ENCODE measurements around the gene ANO7. TPM values are rescaled to one million over a fixed set of nuclear protein-coding genes. Genes with fewer than 3 reads are reported as not detected.

Gene ANO7
- total RNA-seq, 1 experiment from 2014 or later, result 0.84 TPM

DNA sequence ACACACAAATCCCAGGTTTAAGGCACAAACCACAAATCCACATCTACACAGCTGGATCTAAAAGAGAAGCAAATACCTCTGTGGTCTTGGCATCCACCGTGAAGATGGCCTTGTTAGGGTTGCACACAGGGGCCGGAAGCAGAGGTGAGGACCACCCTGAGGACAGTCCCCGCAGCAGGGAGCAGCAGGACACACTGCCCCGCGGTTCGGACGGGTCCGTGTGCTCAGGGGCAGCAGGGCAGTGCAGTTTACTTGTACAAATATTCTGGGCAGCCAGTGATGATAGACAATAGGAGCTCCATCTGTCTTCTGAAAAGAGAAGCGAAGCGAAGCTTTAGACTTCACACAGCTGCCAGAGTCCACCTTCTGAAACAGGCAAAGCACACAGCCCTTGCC lies 48.0 kb upstream of the ANO7 start:
- CTCF ChIA-PET, result no interaction called here
- Histone ChIP-seq H4K20me1 (ENCODE audit: insufficient read depth) (no peaks in the 10 kb centered on the region), H2AFZ (ENCODE audit: low read depth, low read length, poor library complexity, severe bottlenecking) (no peak overlapping the region), H3K27ac (ENCODE audit: low read depth, low read length) (no peak overlapping the region), H3K27me3 (ENCODE audit: insufficient read depth, low read length) (no peaks in the 10 kb centered on the region), H3K9ac (ENCODE audit: low read length) (no peak overlapping the region), H3K79me2 (ENCODE audit: insufficient read depth, low read length) (peaks cover 11% of the 10 kb centered on the region; the same call in 1 of the 2 replicates), H3K9me2 (ENCODE audit: insufficient read depth) (no peaks in the 10 kb centered on the region), H3K36me3 (ENCODE audit: control insufficient read depth in 1 of 2, insufficient read depth in 2 of 2, low read length in 2 of 2) (peaks cover under 1 to 4% of the 10 kb centered on the region in 2 experiments; a peak in 3 of 4 replicates), H3K4me2 (ENCODE audit: low read length) (no peak overlapping the region), H3K4me1 (ENCODE audit: control insufficient read depth in 1 of 2, insufficient read depth in 2 of 2, low read length in 2 of 2) (no peaks in the 10 kb centered on the region), H3K9me3 (ENCODE audit: control insufficient read depth in 1 of 2, insufficient read depth in 1 of 2, low read depth in 1 of 2, low read length in 2 of 2) (no peaks in the 10 kb centered on the region), H3K4me3 (replicated peaks in 1 of 2; ENCODE audit: low read depth in 1 of 2, low read length in 2 of 2) (no peak overlapping the region)
- TF ChIP-seq ELF1 (IDR thresholded peaks at IDR 0.05; ENCODE audit: borderline replicate concordance, low read depth) (no peak), EZH2phosphoT487 (IDR thresholded peaks at IDR 0.05; ENCODE audit: borderline replicate concordance) (no peak), YY1 (IDR thresholded peaks at IDR 0.05; ENCODE audit: extremely low read depth, insufficient replicate concordance, low read depth, low read length) (no peak)
- no peak for ATAC-seq
- BruUV-seq (replicated peaks), result no TSS peak
- intact Hi-C loops (cut with micrococcal nuclease), result no loop called here
- POLR2A ChIA-PET, result interaction anchor here (1.7 kb wide), 1 partner anchor 10 kb away, joined by 4 read pairs; the partner anchor contains the start of gene PPP1R7
- RAD21 ChIA-PET (ENCODE audit: low non-redundant PET in 1 of 2, low total read pairs in 2 of 2, uncharacterized antibody in 2 of 2, unreplicated experiment in 2 of 2), result no interaction called here
- no peak for DNase-seq (ENCODE audit: low read depth, low spot score)

DNA sequence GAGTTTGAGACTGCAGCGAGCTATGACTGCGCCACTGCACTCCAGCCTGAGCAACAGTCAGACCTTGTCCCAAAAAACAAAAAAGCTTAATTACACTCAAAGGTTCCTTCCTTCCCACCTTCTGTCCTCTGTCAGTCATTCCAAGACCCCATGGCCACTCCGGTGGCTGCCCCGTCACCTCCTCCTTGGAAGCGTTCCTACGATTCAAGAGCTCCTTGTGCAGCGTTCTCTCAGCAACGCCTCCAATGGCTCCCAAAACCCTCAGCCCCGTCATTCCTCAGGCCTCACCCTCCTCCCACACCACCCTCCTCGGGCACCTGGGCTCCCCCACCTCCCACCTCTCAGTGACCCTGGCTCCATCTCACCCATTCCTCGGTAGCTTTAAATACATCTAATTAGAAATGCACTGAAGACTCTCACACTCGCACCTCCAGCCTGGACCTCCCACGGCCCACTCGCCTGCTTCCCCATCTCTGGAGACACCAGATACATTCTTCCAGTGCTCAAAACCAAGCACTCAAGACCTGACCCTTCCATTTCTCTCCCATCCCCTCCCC lies 47.2 kb upstream of the ANO7 start:
- H4K20me1 ChIP-seq (ENCODE audit: insufficient read depth), result no peaks in the 10 kb centered on the region
- intact Hi-C loops (cut with micrococcal nuclease), result no loop called here
- H3K4me3 ChIP-seq (replicated peaks in 1 of 2; ENCODE audit: low read depth in 1 of 2, low read length in 2 of 2), result no peak overlapping the region
- H3K79me2 ChIP-seq (ENCODE audit: insufficient read depth, low read length), result peaks cover 17% of the 10 kb centered on the region; the same call in 1 of the 2 replicates
- ATAC-seq, result no peak
- TF ChIP-seq EZH2phosphoT487 (IDR thresholded peaks at IDR 0.05; ENCODE audit: borderline replicate concordance), result no peak
- TF ChIP-seq YY1 (IDR thresholded peaks at IDR 0.05; ENCODE audit: extremely low read depth, insufficient replicate concordance, low read depth, low read length), result no peak
- TF ChIP-seq, protein P1, sequence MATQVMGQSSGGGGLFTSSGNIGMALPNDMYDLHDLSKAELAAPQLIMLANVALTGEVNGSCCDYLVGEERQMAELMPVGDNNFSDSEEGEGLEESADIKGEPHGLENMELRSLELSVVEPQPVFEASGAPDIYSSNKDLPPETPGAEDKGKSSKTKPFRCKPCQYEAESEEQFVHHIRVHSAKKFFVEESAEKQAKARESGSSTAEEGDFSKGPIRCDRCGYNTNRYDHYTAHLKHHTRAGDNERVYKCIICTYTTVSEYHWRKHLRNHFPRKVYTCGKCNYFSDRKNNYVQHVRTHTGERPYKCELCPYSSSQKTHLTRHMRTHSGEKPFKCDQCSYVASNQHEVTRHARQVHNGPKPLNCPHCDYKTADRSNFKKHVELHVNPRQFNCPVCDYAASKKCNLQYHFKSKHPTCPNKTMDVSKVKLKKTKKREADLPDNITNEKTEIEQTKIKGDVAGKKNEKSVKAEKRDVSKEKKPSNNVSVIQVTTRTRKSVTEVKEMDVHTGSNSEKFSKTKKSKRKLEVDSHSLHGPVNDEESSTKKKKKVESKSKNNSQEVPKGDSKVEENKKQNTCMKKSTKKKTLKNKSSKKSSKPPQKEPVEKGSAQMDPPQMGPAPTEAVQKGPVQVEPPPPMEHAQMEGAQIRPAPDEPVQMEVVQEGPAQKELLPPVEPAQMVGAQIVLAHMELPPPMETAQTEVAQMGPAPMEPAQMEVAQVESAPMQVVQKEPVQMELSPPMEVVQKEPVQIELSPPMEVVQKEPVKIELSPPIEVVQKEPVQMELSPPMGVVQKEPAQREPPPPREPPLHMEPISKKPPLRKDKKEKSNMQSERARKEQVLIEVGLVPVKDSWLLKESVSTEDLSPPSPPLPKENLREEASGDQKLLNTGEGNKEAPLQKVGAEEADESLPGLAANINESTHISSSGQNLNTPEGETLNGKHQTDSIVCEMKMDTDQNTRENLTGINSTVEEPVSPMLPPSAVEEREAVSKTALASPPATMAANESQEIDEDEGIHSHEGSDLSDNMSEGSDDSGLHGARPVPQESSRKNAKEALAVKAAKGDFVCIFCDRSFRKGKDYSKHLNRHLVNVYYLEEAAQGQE (IDR thresholded peaks at IDR 0.05; ENCODE audit: low read depth), result no peak
- no peak for TF ChIP-seq JUND (IDR thresholded peaks at IDR 0.05)
- no peak for TF ChIP-seq ZNF274 (IDR thresholded peaks at IDR 0.05; ENCODE audit: low read depth, low read length)
- TF ChIP-seq POLR2AphosphoS5 (IDR thresholded peaks at IDR 0.05; ENCODE audit: low read depth, low read length), result no peak
- no peak for TF ChIP-seq SP1 (IDR thresholded peaks at IDR 0.05; ENCODE audit: low read depth)
- TF ChIP-seq EZH2 (IDR thresholded peaks at IDR 0.05), result no peak
- no peak overlapping the region for H3K27ac ChIP-seq (ENCODE audit: low read depth, low read length)
- ChIA-PET RAD21 (ENCODE audit: low non-redundant PET in 1 of 2, low total read pairs in 2 of 2, uncharacterized antibody in 2 of 2, unreplicated experiment in 2 of 2) (no interaction called here), CTCF (no interaction called here), POLR2A (interaction anchor here (1.7 kb wide), 1 partner anchor 9 kb away, joined by 4 read pairs; the partner anchor contains the start of gene PPP1R7)
- H3K4me2 ChIP-seq (ENCODE audit: low read length), result no peak overlapping the region
- BruUV-seq (replicated peaks), result no TSS peak
- H3K36me3 ChIP-seq (ENCODE audit: control insufficient read depth in 1 of 2, insufficient read depth in 2 of 2, low read length in 2 of 2), result peaks cover 0 to 4% of the 10 kb centered on the region in 2 experiments; a peak in 2 of 4 replicates
- H3K27me3 ChIP-seq (ENCODE audit: insufficient read depth, low read length), result no peaks in the 10 kb centered on the region
- no peak overlapping the region for H3K9ac ChIP-seq (ENCODE audit: low read length)
- H2AFZ ChIP-seq (ENCODE audit: low read depth, low read length, poor library complexity, severe bottlenecking), result no peak overlapping the region
- H3K9me2 ChIP-seq (ENCODE audit: insufficient read depth), result no peaks in the 10 kb centered on the region
- DNase-seq (ENCODE audit: low read depth, low spot score), result no peak
- H3K9me3 ChIP-seq (ENCODE audit: control insufficient read depth in 1 of 2, insufficient read depth in 1 of 2, low read depth in 1 of 2, low read length in 2 of 2), result no peaks in the 10 kb centered on the region
- H3K4me1 ChIP-seq (ENCODE audit: control insufficient read depth in 1 of 2, insufficient read depth in 2 of 2, low read length in 2 of 2), result no peaks in the 10 kb centered on the region
